ENCODE measurements around the gene PAH.

The PAH gene

DNA sequence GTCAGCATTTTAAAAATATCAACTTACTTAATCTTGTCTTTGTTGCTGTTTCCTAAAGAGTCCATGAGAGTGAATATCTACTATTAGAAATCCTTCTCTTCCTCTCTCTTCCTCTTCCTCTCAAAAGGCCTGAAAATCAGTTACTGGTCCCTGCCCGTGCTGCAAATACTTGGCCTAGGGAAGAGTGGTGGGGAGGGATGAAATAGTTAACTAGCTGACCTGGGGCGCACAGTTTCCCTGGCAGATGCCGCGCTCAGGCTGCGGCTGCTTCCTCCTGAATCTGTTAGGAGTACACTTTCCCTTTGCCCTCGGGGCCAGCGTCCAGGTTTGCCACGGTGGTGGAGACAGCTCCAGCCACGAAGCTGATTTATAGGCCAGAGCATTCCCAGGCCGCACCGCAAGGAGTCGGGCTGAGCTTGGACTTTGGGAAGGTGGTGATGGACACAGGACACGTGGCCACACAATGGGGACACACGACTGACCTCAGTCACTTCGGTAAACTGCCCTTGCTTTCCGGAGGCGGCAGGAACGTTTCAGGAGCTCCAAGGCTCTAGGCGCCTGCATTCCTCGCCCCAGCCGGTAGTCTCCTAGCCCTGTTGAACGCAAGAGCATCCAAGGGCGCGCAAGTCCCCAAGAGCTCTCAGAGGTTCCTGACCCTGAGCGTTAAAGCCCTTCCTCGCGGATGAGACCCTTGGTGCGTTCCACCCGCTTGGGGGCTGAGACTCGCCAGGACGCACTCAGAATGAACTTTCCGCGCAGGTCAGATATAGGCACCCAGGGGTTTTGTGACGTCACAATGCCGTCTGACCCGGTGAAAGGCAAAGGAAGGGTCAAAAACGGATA lies 33.3 kb upstream of the PAH start:
- DNase-seq: no peak

DNA sequence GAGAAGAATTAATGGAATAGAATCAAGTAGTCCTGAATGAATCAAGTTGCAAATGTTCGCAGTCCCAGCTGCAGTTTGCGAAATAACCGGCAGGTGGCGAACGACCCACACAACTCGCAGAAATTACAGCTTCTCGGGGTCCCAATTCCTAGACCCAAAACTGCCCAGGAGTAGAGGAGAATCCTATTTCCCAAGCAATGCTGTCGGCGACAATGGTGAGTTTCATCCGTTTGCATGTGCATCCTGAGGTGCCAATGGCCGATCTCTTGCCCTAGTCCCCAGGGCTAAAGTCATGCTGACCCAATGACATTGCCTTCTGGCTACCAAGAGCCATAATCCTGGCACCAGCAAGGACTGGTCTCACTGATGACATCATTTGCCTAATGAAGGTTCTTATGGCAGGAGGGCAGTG lies 31.9 kb upstream of the PAH start:
- peak; percentile 85 for DNase-seq

DNA sequence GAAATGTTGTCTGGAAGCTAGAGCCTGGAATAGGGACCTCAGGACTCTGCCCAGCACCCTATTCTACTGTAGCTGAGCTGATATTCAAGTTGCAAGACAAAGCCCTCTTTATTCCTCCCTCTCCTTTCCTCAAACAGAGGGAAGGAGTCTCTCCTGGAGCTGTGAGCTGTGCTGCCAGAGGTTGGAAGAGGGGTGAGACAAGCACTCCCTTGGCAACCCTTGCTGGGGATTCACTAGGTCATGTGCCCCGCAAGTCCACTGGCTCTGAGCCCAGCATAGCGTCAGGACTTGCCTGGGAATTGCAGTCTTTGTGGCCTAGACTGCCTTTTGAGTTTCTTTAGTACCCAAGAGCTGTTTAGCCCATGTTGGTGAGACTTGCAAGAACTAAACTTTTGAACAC lies 29.0 kb upstream of the PAH start:
- no peak for DNase-seq

DNA sequence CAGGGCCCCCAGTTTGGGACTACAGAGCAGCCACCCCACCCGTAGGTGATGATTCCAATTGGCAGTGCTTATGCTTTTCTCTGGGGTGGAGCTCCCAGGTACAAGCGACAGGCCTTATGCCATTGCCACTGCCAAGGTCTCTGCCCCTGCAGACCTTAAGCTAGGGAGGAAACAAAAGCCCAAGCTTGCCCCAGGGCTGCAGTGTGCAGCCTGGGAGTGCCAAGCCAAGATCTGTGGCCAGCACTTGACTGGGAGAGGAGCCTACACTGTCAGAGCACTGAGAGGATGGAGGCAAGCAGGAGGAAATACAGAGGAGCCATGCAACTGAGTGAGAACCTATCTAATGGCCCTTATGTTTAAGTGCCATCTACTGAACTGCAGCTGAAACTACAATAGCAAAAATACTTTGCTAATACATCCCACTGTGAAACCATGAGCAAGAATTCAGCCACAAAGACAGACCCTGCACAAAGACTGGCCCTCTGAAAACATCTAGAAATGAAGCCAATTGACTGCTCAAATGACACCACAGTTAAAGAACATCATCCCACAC lies 22.7 kb upstream of the PAH start:
- no peak for DNase-seq

DNA sequence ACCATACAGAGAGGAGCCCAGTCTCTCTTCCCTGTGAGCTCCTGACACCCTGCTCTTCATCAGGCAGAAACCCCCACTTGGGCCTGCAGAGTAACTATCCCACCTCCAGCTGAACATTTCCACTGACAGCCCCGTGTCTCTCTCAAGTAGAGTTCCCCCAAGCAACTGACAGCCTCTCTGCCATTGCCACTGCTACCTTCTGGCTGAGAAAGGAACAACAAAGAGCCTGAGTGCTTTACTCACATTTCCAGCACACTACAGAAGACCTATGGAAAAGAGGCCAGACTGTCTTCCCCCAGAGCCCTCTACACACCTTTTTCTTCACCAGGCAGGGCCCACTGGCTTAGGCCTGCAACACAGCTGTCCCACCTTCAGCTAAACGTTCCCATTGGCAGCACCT lies 22.0 kb upstream of the PAH start:
- no peak for DNase-seq

DNA sequence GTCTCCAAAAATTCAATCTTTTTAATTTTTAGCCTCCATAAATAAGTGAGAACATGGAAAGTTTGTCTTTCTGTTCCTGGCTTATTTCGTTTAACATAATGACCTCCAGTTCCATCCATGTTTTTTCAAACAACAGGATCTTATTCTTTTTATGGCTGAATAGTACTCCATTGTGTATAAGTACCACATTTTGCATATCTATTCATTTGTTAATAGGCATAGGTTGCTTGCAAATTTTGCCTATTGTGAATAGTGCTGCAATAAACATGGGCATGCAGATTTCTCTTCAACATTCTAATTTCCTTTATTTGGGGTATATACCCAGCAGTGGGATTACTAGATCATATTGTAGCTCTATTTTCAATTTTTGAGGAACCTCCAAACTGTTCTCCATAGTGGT lies 16.1 kb upstream of the PAH start:
- DNase-seq: no peak

DNA sequence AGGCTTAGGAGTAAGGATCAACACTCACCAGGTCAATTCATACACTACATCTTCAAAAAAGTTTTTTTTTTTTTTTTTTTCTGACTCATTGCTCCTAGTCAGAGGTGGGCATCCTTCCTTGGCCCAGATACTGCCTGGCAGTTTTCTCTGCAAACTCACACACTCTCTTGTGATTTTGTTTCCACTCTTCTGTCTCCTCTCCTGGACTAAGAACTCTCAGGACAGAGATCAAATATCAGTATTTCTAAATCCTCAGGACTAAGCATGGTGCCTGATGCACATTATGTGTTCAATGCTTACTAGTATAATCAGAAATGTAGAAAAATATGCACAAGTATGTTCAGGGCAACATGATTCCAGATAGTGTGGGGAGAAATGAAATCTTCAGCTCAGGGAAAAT lies 10.2 kb upstream of the PAH start:
- no peak for DNase-seq

DNA sequence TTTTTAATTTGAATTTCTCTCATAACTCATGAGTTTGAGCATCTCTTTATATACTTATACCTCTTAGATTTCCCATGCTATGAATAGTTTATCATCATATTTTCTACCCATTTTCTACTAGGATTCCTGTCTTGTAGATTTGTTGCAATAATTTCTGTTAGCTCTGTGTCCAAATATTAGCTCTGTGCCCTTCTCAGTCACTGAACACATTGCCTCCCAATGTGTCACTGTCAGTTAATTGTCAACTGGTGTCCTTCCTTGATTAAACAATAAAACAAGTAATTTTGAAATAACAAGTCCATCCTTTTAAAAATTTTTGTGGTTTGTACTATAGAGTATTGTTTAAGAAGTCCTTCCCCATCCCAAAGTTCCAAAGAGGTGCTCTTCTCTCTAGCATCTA lies 4.2 kb upstream of the PAH start:
- no peak for DNase-seq

DNA sequence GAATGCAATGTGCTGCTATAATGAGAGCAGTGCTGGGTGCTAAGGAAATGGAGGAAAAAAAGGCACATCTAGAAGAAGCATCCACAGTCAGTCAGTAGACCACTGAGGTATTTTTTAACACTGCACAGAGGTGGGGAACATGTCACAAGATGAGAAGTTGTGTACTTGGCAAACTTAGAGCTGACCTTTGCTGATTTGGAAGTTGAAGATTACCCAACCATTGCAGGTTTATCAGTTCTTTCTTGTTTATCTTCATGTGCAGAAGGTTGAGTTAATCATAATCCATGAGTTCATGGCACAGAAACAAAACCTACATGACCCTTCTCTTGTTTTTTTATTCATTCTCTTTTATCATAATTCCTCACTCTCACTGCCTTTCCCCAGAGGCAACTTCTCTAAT lies 3.2 kb upstream of the PAH start:
- DNase-seq: no peak

DNA sequence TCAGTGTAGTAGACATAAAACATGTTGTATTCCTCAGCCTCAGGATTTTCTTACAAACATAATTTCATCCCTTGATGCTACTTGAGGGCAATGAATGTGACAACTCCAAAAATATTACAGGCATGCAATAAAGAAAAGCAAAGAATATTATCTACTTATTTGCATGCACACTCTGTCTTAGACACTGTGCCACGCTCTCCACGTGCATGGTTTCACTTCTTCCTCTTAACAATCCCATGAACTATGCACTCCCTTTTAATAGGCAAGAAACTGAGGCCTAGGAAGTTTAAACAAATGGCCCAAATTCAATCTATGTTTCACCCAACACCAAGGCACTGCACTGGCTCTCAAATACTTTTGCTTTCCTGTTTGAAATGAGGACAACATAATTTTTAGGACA lies 1.8 kb upstream of the PAH start:
- no peak for DNase-seq

DNA sequence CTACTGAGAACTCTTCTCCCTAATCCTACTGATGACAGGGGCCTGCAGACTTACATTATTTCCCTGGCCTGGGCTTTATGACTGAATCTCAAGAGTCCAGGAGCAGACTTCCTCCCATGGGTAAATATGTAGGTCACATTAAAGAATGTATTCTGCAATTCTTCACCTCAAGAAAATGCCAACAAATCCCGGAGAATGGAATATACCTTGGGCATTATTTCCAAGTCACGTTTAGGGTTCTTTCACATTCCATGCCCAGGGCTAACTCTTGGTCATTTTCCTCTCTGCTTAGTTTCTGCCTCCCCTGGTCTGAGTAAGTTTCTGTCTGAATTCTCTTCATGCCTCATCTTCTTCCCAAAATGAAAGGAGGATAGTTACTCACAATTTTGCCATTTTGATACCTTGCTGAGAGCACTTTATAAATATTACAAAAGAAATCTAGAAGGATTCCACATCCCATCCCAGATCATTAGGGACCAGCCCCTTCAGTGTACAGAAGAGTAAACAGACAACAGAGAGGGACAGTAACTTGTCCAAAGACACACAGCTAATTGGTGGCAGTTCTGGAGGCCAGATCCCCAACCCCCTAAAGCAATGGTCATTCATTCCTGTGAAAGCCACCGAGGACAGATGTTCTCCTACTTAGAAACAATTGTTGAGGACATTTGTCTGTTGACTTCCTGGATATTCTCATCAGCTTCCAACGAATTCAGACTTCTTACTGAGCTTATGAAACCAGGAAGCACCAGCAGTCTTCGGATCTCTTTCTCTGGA lies 605 bp downstream of the PAH start:
- DNase-seq: no peak

DNA sequence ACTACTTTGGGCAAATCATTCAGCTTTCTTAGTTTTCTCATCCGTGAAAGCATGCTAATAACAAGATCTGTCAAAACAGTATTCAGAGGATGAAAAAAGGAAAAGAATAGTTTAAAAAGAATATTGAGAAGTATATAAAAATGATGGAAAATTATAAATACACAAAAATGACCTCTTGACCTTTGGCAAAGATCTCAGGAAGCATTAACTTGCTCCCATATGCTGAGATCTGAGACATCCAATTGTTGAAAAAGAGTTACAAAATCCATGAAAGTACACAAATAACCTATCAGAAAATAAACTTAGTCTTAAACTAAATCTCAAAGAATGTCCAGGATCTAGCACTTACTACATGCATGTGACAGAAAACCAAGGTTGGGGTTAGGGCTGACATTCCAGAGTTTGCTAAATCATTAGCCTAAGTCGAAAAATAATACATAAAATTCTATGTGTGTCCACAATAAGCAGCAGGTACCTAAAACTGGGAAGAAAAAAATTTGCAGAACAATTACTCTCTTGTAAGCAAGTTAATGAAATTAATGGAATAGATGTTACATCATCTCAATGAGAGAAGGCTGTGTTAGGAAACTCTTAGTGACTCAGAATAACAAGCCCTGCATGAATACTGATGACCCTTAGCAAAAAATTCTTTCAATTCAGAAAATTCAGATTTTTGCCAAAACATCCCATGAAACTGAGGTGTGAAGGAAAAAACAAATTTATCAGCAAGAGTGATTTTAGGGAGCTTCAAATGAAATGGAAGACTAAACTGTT lies 3.4 kb downstream of the PAH start:
- DNase-seq: no peak

DNA sequence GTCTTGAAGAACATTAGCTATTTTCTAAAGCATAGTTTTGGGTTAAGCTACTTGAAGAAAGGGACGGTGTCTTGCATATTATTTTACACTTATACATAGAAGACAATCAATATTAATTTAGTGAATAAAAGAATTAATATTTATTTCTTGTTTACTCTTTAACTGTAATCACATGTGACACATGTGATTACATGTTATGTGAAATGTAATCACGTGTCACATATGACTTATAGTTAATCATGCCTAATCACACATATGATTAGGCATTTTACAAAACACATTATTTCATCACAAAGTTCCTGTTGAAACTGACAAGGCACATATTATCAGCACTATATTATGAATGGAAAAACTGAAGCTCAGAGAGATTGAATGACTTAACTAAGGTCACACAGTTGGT lies 4.8 kb downstream of the PAH start:
- DNase-seq: no peak

DNA sequence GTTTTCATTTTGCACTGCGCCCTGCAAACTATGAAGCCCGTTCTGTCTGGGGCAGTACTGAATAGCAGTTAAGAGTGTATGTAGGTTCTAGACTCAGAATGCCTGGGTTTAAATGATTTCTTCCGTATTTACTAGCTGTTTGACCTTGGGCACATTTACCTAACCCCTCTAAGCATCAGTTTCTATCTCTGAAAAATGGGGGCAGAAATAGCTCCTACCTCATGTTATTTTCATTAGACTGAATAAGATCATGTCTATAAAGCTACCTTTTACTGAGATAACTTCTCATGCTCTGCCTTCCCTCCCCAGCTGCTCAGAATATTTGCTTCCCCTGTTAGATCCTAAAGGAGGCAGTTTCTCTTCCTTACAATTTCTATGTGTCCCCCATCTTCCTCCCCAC lies 5.7 kb downstream of the PAH start:
- DNase-seq: no peak

DNA sequence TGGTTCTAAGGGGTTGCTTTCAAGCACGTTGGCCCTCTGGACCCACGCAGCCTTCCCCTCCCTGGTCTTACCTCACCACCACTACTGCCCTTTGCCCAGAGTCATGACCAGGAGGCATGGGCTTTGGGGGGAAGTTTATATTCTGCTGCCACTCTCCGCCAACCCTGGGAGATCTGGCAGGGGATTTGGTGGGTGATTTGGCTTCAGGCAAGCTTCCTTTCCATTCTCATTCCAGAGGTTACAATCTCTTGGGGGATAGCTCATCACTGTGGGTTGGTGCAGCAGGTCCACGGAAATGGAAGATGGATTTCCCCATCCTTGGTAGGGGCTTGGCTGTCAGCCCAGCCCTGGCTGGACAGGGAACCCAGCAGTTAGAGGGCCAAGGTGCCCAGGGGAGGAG lies 6.3 kb downstream of the PAH start:
- no peak for DNase-seq

DNA sequence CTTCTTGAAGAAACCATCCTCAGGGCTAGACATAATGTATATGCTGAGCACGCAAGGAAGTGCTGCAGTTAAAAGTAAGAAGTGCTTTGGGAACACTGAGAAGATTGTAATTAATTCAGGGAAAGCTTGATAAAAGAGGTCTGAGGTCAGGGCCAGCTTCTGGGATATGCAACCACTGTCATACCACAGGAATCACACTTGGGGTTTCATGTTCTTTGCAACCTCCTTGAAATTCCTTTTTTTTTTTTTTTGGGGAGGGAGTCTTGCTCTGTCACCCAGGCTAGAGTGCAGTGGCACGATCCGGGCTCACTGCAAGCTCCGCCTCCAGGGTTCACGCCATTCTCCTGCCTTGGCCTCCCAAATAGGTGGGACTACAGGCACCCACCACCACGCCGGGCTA lies 6.9 kb downstream of the PAH start:
- DNase-seq: no peak

DNA sequence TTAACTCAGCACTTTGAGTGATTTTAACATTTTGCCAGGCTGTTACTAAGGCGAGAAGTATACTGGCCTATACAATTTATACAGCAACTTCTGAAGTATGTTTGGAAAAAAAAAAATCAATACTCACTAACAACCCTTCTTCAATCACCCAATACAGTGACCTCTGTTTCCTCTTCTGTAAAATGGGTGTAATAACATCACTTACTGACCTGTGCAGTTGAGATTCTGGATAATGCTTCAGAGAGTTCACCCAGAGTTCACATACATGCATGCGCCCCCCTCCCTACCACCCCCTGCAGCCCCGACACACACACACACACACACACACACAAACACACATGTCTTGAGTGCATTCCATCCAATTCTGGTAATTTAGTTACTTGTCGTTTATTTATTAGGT lies 9.1 kb downstream of the PAH start:
- DNase-seq: no peak

DNA sequence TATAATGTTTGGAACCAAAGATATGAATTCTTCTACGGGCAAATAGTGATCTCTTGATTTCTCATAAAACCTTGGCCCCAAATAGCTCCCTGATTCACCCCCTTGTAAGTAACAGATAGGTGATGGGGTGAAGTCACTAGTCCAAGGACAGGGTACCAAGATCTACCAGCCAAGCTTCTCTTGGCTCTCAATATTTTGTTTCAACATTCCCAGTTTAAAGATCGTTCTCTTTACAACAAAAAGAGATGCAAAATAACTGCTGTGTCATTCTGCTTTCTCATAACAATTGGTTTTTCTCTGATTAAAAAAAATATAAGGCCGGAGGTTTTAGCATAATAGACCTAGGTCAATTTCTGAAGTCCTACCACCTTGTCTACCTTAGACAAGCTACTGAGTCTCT lies 11.8 kb downstream of the PAH start:
- DNase-seq: no peak

DNA sequence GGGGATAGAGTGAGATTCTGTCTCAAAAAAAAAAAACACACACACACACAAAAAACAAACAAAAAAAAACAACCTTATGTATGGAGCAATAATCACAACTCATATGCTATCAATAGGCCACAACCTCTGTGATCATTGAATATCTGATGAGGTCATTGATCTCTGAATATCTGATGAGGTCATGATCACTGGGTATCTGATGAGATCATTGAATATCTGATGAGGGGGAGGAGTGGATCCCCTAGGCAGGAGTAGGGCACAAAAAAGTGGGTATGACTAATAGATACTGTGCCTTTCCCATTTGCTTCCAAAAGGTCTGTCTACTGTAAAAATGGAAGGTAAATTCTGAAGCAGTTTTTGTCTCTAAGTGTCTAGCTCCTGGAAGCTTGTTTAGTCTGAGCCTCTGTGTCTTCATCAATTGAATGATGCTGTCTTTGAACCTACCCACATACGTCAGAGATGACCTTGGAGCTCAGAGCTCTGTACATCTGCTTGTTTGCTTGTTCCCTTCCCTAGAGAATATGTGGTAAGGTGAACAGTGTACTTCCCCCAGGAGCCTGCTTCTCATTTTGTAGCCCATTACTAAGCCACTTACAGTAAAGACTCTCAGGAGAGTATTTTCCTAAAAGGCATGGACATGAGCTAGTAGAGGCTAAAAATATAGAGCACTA lies 13.6 kb downstream of the PAH start:
- DNase-seq: no peak

DNA sequence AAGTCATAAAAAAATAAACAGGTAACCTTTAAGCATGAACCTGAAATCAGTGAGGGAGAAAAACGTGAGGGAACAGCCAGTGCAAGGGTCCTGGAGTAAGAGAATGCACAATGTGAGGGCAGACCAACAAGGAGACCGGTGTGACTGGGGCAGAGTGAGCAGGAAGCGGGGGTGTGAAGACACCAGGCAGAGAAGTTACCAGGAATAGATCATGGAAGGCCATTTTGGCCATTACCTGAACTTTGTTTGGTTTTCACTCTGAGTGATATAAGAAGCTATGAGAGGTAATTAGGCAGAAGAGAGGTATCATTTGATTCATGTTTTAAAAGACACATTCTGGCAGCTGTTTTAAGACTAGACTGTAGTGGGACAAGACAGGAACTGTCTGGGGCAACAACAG lies 15.0 kb downstream of the PAH start:
- no peak for DNase-seq

DNA sequence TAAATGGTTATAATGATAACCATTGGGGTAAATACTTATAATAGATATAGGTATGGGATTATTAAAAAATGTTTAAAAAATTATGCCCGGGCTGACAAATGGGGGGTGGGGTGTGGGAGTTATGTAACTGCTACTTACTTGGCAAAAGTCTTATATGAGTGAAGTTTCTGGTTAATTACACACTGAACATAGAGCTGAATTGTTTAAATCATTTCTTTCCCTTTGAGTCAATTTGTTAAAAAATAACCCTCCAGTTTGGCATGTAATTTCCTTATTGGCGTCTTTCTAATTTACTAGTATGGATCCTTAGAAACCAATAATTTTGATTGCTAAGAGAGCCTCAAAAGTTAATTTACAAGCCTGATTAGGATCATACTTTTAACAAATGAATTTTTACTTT lies 16.7 kb downstream of the PAH start:
- no peak for DNase-seq

DNA sequence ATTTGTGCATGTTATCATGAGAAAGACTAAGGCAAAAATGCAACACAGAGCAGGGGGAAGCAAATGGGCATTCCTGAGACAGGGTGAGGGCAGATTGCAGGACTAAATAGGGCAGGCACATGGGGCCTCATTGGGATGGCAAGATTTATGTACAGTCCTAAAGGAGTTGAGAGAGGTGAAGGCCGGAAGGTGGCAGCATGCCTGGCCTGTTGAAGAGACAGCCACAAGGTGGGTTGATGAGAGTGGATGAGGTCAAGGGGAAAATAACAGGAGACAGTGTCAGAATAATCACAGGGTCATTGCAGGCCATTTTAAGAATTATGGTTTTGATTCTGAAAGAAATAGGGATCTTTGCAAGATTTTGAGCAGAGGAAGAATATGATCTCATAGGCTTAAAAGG lies 21.0 kb downstream of the PAH start:
- DNase-seq: no peak

DNA sequence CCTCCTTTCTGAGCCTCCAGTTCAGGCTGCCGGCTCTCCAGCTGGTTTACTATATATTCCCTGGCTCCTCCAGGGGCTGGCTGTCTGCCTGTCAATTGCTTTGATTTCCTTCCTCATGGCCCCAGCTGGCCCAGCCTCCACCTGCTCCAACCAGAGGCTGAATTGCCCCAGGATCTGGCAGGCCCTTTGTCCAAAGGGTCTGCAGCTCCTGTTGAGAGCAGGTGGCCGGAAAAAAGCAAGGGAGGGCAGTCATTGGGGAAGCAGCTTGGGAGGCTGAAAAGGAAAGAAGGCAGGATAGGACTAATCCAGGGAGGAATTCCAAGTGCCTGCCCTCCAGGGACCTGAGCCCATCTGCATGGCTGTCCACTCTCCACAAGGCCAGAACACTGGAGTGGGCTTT lies 25.3 kb downstream of the PAH start:
- no peak for DNase-seq

Measured in activated CD8-positive, alpha-beta memory T cell treated with anti-CD3 and anti-CD28 coated beads for 24 hours (primary cell).